Measurements from ENCODE around the gene SLC35D3.
"Not testable (repeated sequence)": the region's sequence is repeated elsewhere in the genome, so short reads cannot be mapped to it uniquely, and the experiment has no call there.

The SLC35D3 gene

DNA sequence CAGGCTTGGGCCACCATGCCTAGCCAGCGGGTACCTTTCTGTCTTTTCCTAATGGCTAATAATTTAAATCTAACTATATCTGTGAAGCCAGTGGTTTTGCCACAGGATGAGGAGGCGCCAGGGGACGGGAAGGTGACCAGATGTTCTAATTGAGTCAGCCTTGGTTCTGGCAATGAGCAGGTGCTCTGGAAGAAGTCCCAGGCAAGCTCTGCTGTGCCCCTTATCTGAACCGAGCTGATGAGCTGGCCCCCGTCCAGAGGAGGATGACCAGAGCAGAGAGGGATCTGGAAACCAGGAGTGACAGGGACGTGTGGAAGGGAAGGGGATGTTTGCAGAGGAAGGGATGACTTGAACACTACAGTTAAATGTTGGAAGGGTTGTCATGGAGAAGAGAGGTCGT lies 46.7 kb downstream of the SLC35D3 start:
- DNase-seq, result no peak

DNA sequence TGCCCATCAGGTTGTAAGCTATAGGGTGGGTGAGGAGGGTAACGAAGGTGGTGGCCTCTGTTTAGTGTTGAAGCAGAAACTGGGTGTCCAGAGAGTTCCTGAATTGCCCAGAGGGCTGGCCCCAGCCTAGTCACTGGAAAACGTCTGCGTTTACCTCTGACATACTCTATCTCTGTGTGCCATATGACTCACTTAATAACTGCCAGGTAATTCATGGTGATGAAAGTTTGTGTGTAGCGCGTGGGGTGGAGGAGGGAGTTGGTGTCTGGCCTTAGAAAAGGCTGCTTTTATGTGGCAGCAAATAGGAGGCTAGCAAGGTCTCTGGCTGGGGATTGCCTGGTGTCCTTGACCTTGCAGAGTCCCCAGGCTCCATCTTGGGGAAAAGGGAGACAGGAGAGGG lies 47.3 kb downstream of the SLC35D3 start:
- no peak for DNase-seq

DNA sequence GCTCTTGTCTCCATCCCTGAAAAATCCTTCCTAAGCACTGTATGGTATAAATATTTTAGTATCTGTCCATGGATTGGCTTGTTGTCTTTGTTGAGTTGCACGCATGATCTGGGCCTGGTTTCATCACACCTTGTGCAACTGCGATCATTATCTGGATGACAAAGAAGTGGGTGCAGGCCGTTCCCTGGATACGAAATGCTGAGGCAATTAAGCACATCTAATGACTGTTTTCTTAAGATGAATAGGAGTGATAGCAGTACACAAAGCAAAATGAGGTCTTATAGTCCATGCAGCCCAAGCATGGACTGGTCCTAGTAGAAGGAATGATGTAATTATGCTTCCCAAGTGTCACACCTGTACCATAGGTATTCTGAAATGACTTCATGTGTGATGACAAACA lies 47.8 kb downstream of the SLC35D3 start:
- no peak for DNase-seq

DNA sequence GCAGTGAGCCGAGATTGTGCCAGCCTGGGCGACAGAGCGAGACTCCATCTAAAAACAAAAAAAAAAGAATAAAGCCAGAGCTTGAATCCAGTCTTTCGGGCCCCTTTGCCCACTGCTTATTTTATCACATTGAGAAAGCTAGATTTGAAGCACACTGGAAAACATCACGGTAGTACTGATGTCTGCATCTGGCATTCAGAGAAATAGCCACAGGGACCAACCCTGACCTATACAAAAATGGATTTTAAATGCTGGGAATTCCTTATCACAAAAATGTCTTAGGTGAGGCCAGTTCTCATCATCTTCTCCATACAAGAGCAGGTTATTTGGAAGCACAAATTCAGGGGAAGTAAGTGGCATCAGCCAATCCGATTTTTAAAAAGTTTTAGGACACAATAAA lies 49.5 kb downstream of the SLC35D3 start:
- DNase-seq, result no peak

DNA sequence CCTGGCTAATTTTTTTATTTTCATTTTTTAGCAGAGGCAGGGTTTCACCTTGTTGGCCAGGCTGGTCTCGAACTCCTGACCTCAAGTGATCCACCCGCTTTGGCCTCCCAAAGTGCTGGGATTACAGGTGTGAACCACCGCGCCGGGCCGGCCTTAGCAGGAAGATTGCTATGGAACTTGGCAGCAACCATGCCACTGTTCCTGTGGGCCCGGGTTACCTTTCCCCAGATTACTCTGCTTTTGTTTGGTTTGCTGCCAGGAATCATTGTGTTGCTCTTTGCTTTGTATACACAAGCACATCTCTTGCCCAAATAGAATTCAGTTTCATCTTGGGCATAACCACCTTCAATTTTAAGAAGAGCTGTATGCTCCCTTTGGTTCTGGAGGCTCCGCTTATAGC lies 51.7 kb downstream of the SLC35D3 start:
- DNase-seq, result not testable (repeated sequence)

Data from NCI-H2227 treated with DMSO at 0.1 percent for 48 hours (cell line).